HL-60 (cell line): ENCODE data around the gene MPV17L2.

Experiments used
- CTCF ChIP-seq: IDR thresholded peaks from one replicate; pipeline ENCODE4 v1.5.1; 2011; ENCODE audit warnings: low read length, control low read depth, inconsistent platforms; ENCODE audit not compliant: insufficient read depth
- POLR2AphosphoS5 ChIP-seq: IDR thresholded peaks from 2 replicates; pipeline ENCODE4 v1.6.1; 2012; ENCODE audit warnings: low read depth

GRCh38 chr19:18160493-18160970 lies 32.5 kb upstream of the MPV17L2 start:
- TF ChIP-seq POLR2AphosphoS5 = no peak
- TF ChIP-seq CTCF = no peak
